Gastroesophageal sphincter (tissue), 3 donors: ENCODE measurements around the gene ANO10.
"Not testable (repeated sequence)": the region's sequence is repeated elsewhere in the genome, so short reads cannot be mapped to it uniquely, and the experiment has no call there.

Experiments used
- POLR2AphosphoS5 ChIP-seq: sonication (generic); formaldehyde crosslinking; IDR thresholded peaks from one replicate; pipeline ENCODE4 v1.6.1; 2017; ENCODE audit warnings: antibody characterized with exemption
- TF ChIP-seq, protein P1 (sequence below), 4 experiments: fragments of 200-600 bp in 2 of 4; fragments of 450-650 bp in 2 of 4; sonication (generic) in 1 of 4; IDR thresholded peaks; one replicate each; pipeline ENCODE4 v1.5.1; 2017 to 2019; ENCODE audit warnings: antibody characterized with exemption in 4 of 4, mild to moderate bottlenecking in 2 of 4, moderate library complexity in 2 of 4

- TF ChIP-seq, protein P1, sequence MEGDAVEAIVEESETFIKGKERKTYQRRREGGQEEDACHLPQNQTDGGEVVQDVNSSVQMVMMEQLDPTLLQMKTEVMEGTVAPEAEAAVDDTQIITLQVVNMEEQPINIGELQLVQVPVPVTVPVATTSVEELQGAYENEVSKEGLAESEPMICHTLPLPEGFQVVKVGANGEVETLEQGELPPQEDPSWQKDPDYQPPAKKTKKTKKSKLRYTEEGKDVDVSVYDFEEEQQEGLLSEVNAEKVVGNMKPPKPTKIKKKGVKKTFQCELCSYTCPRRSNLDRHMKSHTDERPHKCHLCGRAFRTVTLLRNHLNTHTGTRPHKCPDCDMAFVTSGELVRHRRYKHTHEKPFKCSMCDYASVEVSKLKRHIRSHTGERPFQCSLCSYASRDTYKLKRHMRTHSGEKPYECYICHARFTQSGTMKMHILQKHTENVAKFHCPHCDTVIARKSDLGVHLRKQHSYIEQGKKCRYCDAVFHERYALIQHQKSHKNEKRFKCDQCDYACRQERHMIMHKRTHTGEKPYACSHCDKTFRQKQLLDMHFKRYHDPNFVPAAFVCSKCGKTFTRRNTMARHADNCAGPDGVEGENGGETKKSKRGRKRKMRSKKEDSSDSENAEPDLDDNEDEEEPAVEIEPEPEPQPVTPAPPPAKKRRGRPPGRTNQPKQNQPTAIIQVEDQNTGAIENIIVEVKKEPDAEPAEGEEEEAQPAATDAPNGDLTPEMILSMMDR (IDR thresholded peaks at IDR 0.05), result not testable (repeated sequence)
- TF ChIP-seq POLR2AphosphoS5, result not testable (repeated sequence)
Observed at GRCh38 chr3:43491807-43492206, 130.0 kb downstream of the ANO10 start.
